ENCODE data around the gene CD99. TPM values are rescaled to one million over a fixed set of nuclear protein-coding genes. Genes with fewer than 3 reads are reported as not detected.
A peak's percentile ranks its signal among the peaks of the same experiment; 100 is the strongest.

Gene CD99
- total RNA-seq, 1 experiment from 2014 or later = 77.9 TPM

DNA sequence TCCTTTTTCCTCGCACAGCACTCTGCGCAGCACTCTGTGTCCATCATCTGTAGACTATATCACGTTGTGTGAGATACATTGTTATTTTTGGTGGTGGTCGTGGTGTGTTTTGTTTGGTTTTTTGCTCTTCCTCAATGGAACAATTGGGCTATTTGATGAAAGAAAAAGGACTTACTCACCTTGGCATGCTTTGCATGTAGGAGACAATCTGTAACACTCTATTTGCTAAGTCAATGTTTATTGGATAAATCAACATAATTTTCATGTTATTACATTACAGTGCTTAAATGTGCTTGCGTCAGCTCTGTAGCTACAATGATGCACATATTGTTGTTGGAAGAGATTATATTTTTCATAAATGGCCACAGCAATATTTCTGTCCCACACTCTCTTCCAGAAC is 12.5 kb upstream of the CD99 start:
- ATAC-seq (no peak), DNase-seq (ENCODE audit: low spot score) (no peak)
- H3K27ac Mint-ChIP-seq = no peak overlapping the region
- no peaks in the 10 kb centered on the region for H3K27me3 Mint-ChIP-seq (ENCODE audit: low read depth)
- H3K36me3 Mint-ChIP-seq = 0 out of 2 replicates have a peak, but pooled peaks cover 2% of the 10 kb centered on the region
- no peak overlapping the region for H3K4me3 Mint-ChIP-seq
- ChIA-PET POLR2A (no interaction called here), CTCF (no interaction called here)
- TF ChIP-seq, protein P1, sequence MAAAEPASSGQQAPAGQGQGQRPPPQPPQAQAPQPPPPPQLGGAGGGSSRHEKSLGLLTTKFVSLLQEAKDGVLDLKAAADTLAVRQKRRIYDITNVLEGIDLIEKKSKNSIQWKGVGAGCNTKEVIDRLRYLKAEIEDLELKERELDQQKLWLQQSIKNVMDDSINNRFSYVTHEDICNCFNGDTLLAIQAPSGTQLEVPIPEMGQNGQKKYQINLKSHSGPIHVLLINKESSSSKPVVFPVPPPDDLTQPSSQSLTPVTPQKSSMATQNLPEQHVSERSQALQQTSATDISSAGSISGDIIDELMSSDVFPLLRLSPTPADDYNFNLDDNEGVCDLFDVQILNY (CRISPR knock-in tag; IDR thresholded peaks at IDR 0.05) = no peak
- TF ChIP-seq ZNF671 (CRISPR knock-in tag; IDR thresholded peaks at IDR 0.05) (no peak), RELA (CRISPR knock-in tag; IDR thresholded peaks at IDR 0.05; ENCODE audit: borderline replicate concordance) (no peak), ZNF396 (CRISPR knock-in tag; IDR thresholded peaks at IDR 0.05; ENCODE audit: borderline replicate concordance) (no peak), ZNF219 (CRISPR knock-in tag; IDR thresholded peaks at IDR 0.05; ENCODE audit: borderline replicate concordance) (no peak)
- peaks cover 11% of the 10 kb centered on the region for H3K9me3 Mint-ChIP-seq
- H3K4me1 Mint-ChIP-seq = no peaks in the 10 kb centered on the region

DNA sequence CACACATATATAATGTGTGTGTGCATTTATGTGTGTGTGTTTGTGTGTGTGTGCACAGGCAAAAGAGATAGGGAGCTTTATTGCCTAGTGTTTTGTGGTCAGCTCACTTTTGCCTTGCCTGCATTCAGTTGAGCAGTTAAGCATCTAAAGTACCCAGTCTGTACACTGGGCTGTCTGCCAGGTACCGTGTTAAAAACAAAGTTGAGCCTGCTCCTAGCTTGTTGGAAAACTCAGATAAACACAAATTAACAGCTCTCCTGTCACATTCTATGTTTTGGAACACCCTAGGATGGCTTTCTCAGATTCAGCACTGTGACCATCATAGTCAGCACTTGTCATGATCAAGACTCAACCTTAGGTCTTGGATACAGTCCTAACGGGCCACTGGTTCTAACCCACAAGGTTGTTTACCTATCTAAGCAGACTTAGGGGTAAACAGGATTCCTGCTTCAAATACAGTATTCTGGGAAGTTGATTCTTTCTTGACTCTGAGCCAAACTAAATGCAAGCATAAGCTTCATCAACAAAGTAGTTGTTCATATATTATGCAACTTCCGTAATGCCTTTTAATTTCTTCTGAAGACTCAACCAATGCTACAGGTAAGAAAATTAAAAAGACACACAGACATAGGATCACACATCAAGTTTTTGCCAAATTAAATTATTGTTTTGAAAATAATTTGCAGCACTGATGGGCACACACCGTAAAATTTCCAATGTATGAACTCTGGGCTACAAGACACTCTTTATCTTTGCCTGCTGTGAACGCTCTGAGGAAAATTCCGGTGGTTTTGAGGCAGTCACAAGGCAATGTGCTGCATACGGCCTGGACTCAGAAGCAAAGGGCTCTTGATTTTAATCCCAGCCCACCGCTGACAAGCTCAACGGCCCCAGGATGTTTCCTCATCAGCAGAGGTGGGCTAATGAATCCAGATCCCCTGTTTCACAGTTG is 11.3 kb upstream of the CD99 start:
- DNase-seq (ENCODE audit: low spot score) (no peak), ATAC-seq (no peak)
- no peaks in the 10 kb centered on the region for H3K36me3 Mint-ChIP-seq
- CTCF ChIA-PET = no interaction called here
- H3K27ac Mint-ChIP-seq = peak overlapping the region; percentile 26; the same call in 1 of the 2 replicates
- POLR2A ChIA-PET = no interaction called here
- H3K27me3 Mint-ChIP-seq (ENCODE audit: low read depth) = no peaks in the 10 kb centered on the region
- TF ChIP-seq, protein P2, sequence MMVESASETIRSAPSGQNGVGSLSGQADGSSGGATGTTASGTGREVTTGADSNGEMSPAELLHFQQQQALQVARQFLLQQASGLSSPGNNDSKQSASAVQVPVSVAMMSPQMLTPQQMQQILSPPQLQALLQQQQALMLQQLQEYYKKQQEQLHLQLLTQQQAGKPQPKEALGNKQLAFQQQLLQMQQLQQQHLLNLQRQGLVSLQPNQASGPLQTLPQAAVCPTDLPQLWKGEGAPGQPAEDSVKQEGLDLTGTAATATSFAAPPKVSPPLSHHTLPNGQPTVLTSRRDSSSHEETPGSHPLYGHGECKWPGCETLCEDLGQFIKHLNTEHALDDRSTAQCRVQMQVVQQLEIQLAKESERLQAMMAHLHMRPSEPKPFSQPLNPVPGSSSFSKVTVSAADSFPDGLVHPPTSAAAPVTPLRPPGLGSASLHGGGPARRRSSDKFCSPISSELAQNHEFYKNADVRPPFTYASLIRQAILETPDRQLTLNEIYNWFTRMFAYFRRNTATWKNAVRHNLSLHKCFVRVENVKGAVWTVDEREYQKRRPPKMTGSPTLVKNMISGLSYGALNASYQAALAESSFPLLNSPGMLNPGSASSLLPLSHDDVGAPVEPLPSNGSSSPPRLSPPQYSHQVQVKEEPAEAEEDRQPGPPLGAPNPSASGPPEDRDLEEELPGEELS (CRISPR knock-in tag; IDR thresholded peaks at IDR 0.05) = no peak
- TF ChIP-seq ARID4B (CRISPR knock-in tag; IDR thresholded peaks at IDR 0.05; ENCODE audit: borderline replicate concordance) (no peak), JUN (CRISPR knock-in tag; IDR thresholded peaks at IDR 0.05) (no peak), ZNF532 (CRISPR knock-in tag; IDR thresholded peaks at IDR 0.05; ENCODE audit: borderline replicate concordance) (no peak), RELA (CRISPR knock-in tag; IDR thresholded peaks at IDR 0.05; ENCODE audit: borderline replicate concordance) (no peak), RORB (CRISPR knock-in tag; IDR thresholded peaks at IDR 0.05) (no peak), ZNF232 (CRISPR knock-in tag; IDR thresholded peaks at IDR 0.05) (no peak), CBFB (CRISPR knock-in tag; IDR thresholded peaks at IDR 0.05; ENCODE audit: low read depth) (no peak)
- H3K4me3 Mint-ChIP-seq = no peak overlapping the region
- no peaks in the 10 kb centered on the region for H3K4me1 Mint-ChIP-seq
- peaks cover 6% of the 10 kb centered on the region for H3K9me3 Mint-ChIP-seq

Data from WTC11 (cell line).